Epithelial cell of proximal tubule (primary cell): ENCODE results near the gene TTN. TPM values are rescaled to one million over a fixed set of nuclear protein-coding genes. Genes with fewer than 3 reads are reported as not detected.

Experiments used
- DNase-seq: peaks from one replicate; pipeline ENCODE4 v3.0.0-alpha.2; 2011; ENCODE audit warnings: low read depth
- H3K4me3 ChIP-seq: 2 replicates; pipeline ENCODE4 v1.5.1; 2011; ENCODE audit warnings: low read depth, mild to moderate bottlenecking, low read length
- CTCF ChIP-seq: conservative IDR thresholded peaks from 2 replicates; pipeline ENCODE4 v1.5.1; 2012; ENCODE audit warnings: low read depth, mild to moderate bottlenecking, low read length
- total RNA-seq: library from RNA; depleted of rRNA; stranded (reverse); fragments of >200 nt; gene quantifications from 2 replicates; pipeline ENCODE4 v1.2.3, GENCODE V29; 2015

Gene TTN
- total RNA-seq, 1 donor from 2014 or later = 0.12 TPM

- no peak overlapping the region for H3K4me3 ChIP-seq
- TF ChIP-seq CTCF = no peak
- DNase-seq = peak; percentile 56
Measured at GRCh38 chr2:178514664-178515063, 292.6 kb downstream of the TTN start.

- DNase-seq = no peak
- no peak for TF ChIP-seq CTCF
- no peak overlapping the region for H3K4me3 ChIP-seq
Measured at GRCh38 chr2:178513876-178514275, 293.3 kb downstream of the TTN start.

GRCh38 chr2:178512484-178512883, 294.7 kb downstream of the TTN start:
- DNase-seq = peak; percentile 61
- no peak overlapping the region for H3K4me3 ChIP-seq
- peak; percentile 26 for TF ChIP-seq CTCF

- TF ChIP-seq CTCF = no peak
- DNase-seq = no peak
- H3K4me3 ChIP-seq = no peak overlapping the region
Measured at GRCh38 chr2:178510384-178510783, 296.8 kb downstream of the TTN start.

- DNase-seq = no peak
- TF ChIP-seq CTCF = no peak
- no peak overlapping the region for H3K4me3 ChIP-seq
Measured at GRCh38 chr2:178508646-178509045, 298.6 kb downstream of the TTN start.

GRCh38 chr2:178506949-178507348, 300.3 kb downstream of the TTN start:
- no peak overlapping the region for H3K4me3 ChIP-seq
- no peak for TF ChIP-seq CTCF
- DNase-seq = no peak

GRCh38 chr2:178506524-178506923, 300.7 kb downstream of the TTN start:
- H3K4me3 ChIP-seq = no peak overlapping the region
- DNase-seq = no peak
- TF ChIP-seq CTCF = no peak
